ENCODE measurements around the gene CDKN1A.

Gene CDKN1A

DNA sequence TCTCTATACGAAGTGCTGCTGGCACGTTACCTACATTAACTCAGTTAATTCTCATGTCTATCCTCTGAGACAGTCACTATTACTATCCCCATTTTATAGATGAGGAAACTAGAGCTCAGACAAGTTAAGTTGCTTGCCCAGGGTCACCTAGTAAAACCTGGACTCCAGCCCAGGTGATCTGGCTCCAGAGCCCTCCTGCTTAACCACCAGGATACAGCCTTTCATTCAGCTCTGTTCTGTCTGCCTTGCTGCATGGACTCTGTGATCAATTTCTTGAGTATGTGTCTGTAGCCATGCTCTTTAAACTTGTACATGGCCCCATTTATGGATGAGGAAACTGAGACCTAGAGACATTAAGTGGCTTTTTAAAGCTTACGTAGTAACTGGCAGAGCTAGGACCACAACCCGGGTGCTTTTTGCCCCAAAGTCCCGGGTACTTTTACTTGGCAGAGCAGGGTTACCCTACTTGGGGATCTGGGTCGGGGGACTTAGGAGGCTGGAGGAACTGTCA lies 4.7 kb downstream of the CDKN1A start:
- no peak overlapping the region for H3K27ac Mint-ChIP-seq
- no peak for ATAC-seq
- no peak overlapping the region for H3K4me3 Mint-ChIP-seq
- peaks cover 30% of the 10 kb centered on the region for H3K4me1 Mint-ChIP-seq
- no peak for DNase-seq (ENCODE audit: low spot score in 2 of 2)
- H3K36me3 Mint-ChIP-seq: peaks cover 97% of the 10 kb centered on the region
- H3K9me3 Mint-ChIP-seq: no peaks in the 10 kb centered on the region

DNA sequence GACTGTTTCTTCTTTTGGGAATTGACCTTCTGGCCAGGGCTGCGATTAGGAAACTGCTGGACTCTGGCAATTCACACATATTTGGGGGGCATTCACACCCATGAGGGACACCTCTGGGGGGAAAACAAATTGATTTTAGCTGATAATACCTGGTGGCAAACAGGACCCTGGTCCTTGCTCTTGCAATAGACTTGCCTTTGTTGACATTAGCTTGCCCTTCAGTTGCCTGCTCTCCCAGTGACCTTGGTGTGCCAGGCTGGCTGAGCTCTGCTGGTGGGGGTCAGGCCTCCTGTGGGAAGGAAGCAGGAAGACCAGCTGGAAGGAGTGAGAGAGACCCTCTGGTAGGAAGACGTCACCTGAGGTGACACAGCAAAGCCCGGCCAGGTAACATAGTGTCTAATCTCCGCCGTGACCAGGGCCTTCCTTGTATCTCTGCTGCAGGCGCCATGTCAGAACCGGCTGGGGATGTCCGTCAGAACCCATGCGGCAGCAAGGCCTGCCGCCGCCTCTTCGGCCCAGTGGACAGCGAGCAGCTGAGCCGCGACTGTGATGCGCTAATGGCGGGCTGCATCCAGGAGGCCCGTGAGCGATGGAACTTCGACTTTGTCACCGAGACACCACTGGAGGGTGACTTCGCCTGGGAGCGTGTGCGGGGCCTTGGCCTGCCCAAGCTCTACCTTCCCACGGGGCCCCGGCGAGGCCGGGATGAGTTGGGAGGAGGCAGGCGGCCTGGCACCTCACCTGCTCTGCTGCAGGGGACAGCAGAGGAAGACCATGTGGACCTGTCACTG lies 5.3 kb downstream of the CDKN1A start:
- Mint-ChIP-seq H3K9me3 (no peaks in the 10 kb centered on the region), H3K4me1 (peaks cover 23% of the 10 kb centered on the region), H3K27ac (no peak overlapping the region), H3K36me3 (peaks cover 94% of the 10 kb centered on the region), H3K4me3 (no peak overlapping the region)
- DNase-seq (ENCODE audit: low spot score in 2 of 2) (no peak), ATAC-seq (no peak)

DNA sequence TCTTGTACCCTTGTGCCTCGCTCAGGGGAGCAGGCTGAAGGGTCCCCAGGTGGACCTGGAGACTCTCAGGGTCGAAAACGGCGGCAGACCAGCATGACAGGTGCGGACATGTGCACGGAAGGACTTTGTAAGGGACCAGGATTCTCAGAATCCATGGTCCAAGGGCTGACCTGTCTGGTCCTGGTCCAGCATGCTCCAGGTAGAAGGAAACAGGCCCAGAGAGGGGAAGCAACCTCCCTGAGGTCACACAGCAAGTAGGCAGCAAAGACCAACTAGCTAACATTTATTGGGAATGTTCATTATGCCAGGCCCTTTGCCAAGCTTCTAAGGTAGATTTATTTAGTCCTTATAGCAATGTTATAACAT lies 5.9 kb downstream of the CDKN1A start:
- Mint-ChIP-seq H3K4me3 (no peak overlapping the region), H3K27ac (no peak overlapping the region), H3K9me3 (no peaks in the 10 kb centered on the region), H3K4me1 (peaks cover 23% of the 10 kb centered on the region), H3K36me3 (peaks cover 88% of the 10 kb centered on the region)
- ATAC-seq (no peak), DNase-seq (ENCODE audit: low spot score in 2 of 2) (no peak)

DNA sequence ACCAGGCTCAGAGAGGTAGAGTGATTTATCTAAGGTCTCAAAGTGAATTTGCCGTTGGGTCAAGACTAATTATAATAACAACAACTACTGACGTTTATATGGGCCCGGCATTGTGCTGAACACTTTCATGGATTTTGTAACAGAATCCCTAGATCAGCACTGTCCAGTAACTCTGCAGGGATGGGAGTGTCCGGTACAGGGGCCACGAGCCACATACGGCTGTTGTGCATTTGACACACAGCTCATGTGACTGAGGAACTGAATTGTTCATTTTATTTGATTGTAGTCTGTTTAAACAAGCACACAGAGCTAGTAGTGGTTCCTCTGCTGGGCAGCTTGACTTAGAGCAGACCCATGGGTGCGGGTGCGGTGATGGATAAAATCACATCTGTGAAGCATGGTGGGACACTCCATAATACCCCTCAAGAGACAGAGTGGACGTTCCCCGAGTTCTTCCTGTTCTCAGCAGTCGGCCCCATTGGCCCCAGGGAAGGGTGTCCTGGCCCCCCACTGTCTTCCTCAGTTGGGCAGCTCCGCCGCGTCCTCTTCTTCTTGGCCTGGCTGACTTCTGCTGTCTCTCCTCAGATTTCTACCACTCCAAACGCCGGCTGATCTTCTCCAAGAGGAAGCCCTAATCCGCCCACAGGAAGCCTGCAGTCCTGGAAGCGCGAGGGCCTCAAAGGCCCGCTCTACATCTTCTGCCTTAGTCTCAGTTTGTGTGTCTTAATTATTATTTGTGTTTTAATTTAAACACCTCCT lies 6.8 kb downstream of the CDKN1A start:
- ATAC-seq: no peak
- no peaks in the 10 kb centered on the region for H3K9me3 Mint-ChIP-seq
- peak overlapping the region; percentile 37 for H3K27ac Mint-ChIP-seq
- DNase-seq (ENCODE audit: low spot score in 2 of 2): no peak
- no peak overlapping the region for H3K4me3 Mint-ChIP-seq
- peaks cover 82% of the 10 kb centered on the region for H3K36me3 Mint-ChIP-seq
- peaks cover 22% of the 10 kb centered on the region for H3K4me1 Mint-ChIP-seq

DNA sequence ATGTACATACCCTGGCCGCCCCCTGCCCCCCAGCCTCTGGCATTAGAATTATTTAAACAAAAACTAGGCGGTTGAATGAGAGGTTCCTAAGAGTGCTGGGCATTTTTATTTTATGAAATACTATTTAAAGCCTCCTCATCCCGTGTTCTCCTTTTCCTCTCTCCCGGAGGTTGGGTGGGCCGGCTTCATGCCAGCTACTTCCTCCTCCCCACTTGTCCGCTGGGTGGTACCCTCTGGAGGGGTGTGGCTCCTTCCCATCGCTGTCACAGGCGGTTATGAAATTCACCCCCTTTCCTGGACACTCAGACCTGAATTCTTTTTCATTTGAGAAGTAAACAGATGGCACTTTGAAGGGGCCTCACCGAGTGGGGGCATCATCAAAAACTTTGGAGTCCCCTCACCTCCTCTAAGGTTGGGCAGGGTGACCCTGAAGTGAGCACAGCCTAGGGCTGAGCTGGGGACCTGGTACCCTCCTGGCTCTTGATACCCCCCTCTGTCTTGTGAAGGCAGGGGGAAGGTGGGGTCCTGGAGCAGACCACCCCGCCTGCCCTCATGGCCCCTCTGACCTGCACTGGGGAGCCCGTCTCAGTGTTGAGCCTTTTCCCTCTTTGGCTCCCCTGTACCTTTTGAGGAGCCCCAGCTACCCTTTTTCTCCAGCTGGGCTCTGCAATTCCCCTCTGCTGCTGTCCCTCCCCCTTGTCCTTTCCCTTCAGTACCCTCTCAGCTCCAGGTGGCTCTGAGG lies 7.6 kb downstream of the CDKN1A start:
- Mint-ChIP-seq H3K4me1 (peaks cover 21% of the 10 kb centered on the region), H3K9me3 (no peaks in the 10 kb centered on the region), H3K27ac (peak overlapping the region; percentile 37), H3K36me3 (peaks cover 74% of the 10 kb centered on the region), H3K4me3 (no peak overlapping the region)
- ATAC-seq: no peak
- DNase-seq (ENCODE audit: low spot score in 2 of 2): no peak

DNA sequence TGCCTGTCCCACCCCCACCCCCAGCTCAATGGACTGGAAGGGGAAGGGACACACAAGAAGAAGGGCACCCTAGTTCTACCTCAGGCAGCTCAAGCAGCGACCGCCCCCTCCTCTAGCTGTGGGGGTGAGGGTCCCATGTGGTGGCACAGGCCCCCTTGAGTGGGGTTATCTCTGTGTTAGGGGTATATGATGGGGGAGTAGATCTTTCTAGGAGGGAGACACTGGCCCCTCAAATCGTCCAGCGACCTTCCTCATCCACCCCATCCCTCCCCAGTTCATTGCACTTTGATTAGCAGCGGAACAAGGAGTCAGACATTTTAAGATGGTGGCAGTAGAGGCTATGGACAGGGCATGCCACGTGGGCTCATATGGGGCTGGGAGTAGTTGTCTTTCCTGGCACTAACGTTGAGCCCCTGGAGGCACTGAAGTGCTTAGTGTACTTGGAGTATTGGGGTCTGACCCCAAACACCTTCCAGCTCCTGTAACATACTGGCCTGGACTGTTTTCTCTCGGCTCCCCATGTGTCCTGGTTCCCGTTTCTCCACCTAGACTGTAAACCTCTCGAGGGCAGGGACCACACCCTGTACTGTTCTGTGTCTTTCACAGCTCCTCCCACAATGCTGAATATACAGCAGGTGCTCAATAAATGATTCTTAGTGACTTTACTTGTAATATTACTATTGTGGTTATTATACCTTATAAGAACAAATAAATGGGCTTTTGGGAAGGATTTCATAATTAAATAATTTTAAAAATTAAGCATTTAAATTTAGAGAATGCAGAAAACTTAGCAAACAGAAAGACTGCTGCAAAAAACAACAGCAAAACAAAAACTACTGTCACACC lies 8.4 kb downstream of the CDKN1A start:
- H3K27ac Mint-ChIP-seq: peak overlapping the region; percentile 37
- no peak overlapping the region for H3K4me3 Mint-ChIP-seq
- H3K4me1 Mint-ChIP-seq: peaks cover 24% of the 10 kb centered on the region

DNA sequence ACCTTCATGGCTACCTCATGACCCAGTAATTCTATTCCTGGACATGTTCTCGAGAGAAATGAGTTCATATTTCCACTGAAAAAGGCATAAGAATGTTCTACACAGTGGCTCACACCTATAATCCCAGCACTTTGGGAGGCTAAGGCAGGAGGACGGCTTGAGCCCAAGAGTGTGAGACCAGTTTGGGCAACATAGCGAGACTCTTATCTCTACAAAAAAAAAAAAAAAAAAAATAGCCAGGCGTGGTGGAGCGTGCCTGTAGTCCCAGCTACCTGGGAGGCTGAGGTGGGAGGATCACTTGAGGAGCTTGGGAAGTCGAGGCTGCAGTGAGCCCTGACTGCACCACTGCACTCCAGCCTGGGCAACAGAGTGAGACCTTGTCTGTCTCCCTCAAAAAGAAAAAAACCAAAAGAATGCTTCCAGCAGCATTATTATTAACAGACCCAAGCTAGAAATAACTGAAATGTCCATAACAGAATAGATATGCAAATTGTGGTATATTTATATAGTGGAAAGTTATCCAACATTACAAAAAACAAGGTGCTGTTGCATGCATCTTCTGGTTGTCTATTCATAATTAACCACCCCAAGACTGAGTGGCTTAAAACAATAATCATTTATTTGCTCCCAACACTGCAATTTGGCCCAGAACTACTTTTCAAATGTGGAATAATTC lies 9.7 kb downstream of the CDKN1A start:
- Mint-ChIP-seq H3K27ac (no peak overlapping the region), H3K36me3 (peaks cover 53% of the 10 kb centered on the region), H3K4me3 (no peak overlapping the region), H3K9me3 (no peaks in the 10 kb centered on the region), H3K4me1 (peaks cover 31% of the 10 kb centered on the region)
- ATAC-seq: no peak
- DNase-seq (ENCODE audit: low spot score in 2 of 2): no peak

More for the DNA sequence above, 8.4 kb downstream of the CDKN1A start:
- DNase-seq (ENCODE audit: low spot score in 2 of 2) (no peak), ATAC-seq (no peak)
- peaks cover 66% of the 10 kb centered on the region for H3K36me3 Mint-ChIP-seq
- H3K9me3 Mint-ChIP-seq: no peaks in the 10 kb centered on the region

DNA sequence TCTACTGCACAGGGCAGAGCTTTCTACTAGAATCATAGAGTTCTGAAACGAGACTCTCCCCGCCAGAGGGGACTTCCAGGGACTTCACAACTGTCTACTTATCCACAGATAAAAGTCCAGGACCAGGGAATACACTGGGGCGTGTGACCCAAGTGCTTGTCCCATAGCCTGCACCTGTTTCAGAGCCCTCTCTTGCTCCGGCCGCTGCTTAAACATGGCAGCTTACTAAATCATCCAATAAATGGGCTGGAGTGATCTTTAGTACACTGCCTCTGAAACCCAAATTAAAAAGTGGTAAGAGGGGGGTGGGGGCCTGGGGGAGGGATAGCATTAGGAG lies 10.2 kb downstream of the CDKN1A start:
- Mint-ChIP-seq H3K9me3 (no peaks in the 10 kb centered on the region), H3K4me1 (peaks cover 36% of the 10 kb centered on the region), H3K27ac (no peak overlapping the region), H3K4me3 (no peak overlapping the region), H3K36me3 (peaks cover 48% of the 10 kb centered on the region)
- ATAC-seq (no peak), DNase-seq (ENCODE audit: low spot score in 2 of 2) (no peak)

DNA sequence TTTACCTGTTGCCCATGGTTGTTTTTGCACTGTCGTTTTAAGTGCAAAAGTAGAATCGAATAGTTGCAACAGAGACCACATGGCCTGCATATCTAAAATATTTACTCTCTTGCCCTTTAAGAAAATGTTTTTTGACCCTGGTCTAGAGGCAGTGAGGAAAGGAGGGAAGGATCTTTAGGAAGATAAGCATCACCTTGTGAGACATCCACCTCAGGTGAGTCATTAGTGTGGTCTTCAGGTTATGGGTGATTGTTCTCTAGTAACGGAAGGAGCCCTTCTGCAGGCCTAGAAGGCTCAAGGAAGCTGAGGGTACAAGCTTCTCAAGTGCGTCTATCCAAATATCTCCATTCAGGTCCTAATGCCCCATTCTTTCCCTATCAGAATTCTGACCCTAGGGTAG lies 12.5 kb downstream of the CDKN1A start:
- no peak for DNase-seq (ENCODE audit: low spot score in 2 of 2)
- Mint-ChIP-seq H3K4me1 (peaks cover 48% of the 10 kb centered on the region), H3K9me3 (no peaks in the 10 kb centered on the region), H3K36me3 (peaks cover 25% of the 10 kb centered on the region), H3K27ac (peak overlapping the region; percentile 71), H3K4me3 (no peak overlapping the region)
- peak; percentile 53 for ATAC-seq

DNA sequence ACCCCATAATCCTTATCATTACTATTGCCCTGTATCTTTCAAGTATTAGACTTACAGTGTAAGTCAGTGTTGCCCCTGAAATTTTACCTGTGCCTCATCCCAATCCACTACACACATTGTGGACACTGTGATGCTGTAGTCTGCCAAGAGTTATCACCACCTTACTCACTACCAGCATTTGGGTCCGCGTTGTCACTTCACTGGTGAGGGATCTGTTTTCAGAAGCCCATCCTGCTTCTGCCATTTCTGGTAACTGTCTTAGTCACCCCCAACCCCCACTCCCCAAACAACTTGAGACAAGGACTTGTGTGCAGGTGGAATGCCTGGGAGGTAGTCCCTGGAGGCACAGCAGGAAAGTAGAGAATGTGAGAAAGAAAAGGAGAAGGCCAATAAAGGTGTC lies 13.1 kb downstream of the CDKN1A start:
- no peak for DNase-seq (ENCODE audit: low spot score in 2 of 2)
- Mint-ChIP-seq H3K27ac (peak overlapping the region; percentile 71), H3K36me3 (peaks cover 19% of the 10 kb centered on the region), H3K4me3 (no peak overlapping the region), H3K9me3 (no peaks in the 10 kb centered on the region), H3K4me1 (peaks cover 54% of the 10 kb centered on the region)
- peak; percentile 14 for ATAC-seq

DNA sequence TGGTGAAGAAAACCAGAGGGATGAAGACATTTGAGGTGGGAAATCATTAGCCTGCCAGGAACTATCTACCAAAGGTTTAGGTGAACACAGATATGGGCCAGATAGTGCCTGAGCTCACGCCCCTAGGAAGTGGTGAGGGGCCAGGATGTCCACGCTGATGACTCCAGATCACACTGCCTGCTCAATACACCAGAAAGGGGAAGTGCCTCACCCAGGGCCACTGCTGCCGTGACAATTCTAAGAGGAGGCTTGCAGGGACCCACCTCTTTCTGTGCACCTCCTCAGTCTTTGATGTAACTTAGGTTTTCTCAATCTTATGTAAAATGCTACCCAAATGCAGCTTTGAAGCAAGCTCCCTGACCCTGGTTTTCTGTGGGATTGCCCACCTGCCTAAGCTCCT lies 13.7 kb downstream of the CDKN1A start:
- ATAC-seq (peak; percentile 85), DNase-seq (ENCODE audit: low spot score in 2 of 2) (no peak)
- H3K36me3 Mint-ChIP-seq: peaks cover 13% of the 10 kb centered on the region
- peak overlapping the region; percentile 14 for H3K4me3 Mint-ChIP-seq
- H3K4me1 Mint-ChIP-seq: peaks cover 58% of the 10 kb centered on the region
- peak overlapping the region; percentile 71 for H3K27ac Mint-ChIP-seq
- no peaks in the 10 kb centered on the region for H3K9me3 Mint-ChIP-seq

DNA sequence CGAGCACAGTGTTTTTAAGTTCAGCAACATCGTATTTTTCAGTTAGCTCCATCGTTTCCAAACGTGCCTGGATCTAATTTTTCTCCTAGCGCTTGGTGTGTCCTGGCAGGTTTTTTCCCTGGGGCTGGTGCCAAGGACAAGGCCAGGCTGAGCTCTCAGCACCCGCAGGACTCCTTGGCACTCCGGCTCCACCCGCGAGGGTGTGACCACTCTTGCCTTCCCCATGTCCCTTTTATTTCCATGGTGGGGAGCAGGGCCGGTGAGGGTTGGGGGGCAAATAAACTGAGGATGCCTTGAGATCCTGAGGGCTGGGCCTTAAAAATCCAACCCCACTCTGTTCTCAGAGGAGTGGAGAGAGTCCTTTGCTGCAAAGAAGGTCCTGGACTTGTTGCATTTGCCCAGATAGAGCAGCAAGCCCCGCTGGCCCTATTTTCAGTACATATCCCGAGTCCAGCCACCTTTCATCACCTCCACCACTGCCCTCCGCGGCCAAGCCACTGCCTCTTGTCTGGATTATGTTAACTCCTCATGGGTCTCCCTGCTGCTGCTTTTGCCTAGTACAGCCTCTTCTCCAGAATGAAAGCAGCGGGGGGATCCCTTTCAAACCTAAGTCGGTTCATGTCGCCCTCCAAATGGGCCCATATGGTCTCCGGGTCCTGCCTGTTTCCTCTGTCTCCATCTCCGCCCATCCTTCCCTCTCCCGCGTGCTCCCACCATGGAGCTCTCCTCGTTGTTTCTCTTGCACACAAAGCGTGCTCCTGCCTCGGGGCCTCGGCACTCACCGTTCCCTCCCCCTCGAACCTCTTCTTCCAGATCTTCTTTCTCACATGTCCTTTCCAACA lies 14.6 kb downstream of the CDKN1A start:
- Mint-ChIP-seq H3K27ac (peak overlapping the region; percentile 16), H3K9me3 (no peaks in the 10 kb centered on the region), H3K4me1 (peaks cover 58% of the 10 kb centered on the region), H3K36me3 (peaks cover 4% of the 10 kb centered on the region), H3K4me3 (no peak overlapping the region)
- no peak for DNase-seq (ENCODE audit: low spot score in 2 of 2)
- no peak for ATAC-seq

DNA sequence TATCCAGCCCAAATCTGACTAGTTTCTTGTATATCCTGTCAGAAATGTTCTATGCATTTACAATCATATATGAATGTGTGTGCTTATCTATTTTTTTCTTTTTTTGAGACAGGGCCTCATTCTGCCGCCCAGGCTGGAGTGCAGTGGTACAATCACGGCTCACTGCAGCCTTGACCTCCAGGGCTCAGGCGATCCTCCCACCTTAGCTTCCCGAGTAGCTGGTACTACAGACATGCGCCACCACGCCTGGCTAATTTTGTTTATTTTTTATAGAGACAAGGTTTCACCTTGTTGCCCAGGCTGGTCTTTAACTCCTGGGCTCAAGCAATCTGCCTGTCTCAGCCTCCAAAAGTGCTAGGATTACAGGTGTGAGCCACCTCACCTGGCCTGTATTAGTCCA lies 16.1 kb downstream of the CDKN1A start:
- peak overlapping the region; percentile 0 for H3K27ac Mint-ChIP-seq
- ATAC-seq: no peak

DNA sequence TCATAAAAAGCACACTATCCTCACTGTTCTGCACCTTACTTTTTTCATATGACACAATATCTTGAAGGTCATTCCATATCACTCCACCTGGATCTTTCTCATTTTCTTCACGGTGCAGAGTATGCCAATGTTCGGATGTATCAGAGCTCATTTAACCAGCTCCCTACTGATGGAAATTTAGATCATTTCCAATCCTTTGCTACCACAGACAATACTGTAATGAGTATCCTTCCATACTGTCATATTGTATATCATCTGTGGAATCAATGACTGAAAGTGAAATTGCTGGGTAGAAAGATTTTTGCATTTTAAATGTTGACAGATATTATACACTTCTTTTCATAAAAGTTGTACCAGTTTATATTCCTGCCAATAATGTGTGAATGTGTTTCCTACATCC lies 16.9 kb downstream of the CDKN1A start:
- Mint-ChIP-seq H3K4me3 (peak overlapping the region; percentile 0), H3K27ac (peak overlapping the region; percentile 0)
- peak; percentile 81 for ATAC-seq

More for the DNA sequence above, 16.1 kb downstream of the CDKN1A start:
- Mint-ChIP-seq H3K9me3 (no peaks in the 10 kb centered on the region), H3K4me1 (peaks cover 58% of the 10 kb centered on the region), H3K36me3 (no peaks in the 10 kb centered on the region), H3K4me3 (peak overlapping the region; percentile 0)
- DNase-seq (ENCODE audit: low spot score in 2 of 2): no peak

More for the DNA sequence above, 16.9 kb downstream of the CDKN1A start:
- no peak for DNase-seq (ENCODE audit: low spot score in 2 of 2)
- Mint-ChIP-seq H3K4me1 (peaks cover 53% of the 10 kb centered on the region), H3K9me3 (no peaks in the 10 kb centered on the region), H3K36me3 (no peaks in the 10 kb centered on the region)
